HG02840 (cell line): ENCODE data around the gene SPACA7.
"Not testable (repeated sequence)": the region's sequence is repeated elsewhere in the genome, so short reads cannot be mapped to it uniquely, and the experiment has no call there.

Experiments
- ATAC-seq: cut with Tn5 transposase; IDR thresholded peaks from one replicate; pipeline ENCODE4 v1.9.1; 2021; ENCODE audit warnings: mild to moderate bottlenecking, moderate library complexity, moderate number of reproducible peaks; ENCODE audit not compliant: unreplicated experiment, low FRiP score

Gene SPACA7

DNA sequence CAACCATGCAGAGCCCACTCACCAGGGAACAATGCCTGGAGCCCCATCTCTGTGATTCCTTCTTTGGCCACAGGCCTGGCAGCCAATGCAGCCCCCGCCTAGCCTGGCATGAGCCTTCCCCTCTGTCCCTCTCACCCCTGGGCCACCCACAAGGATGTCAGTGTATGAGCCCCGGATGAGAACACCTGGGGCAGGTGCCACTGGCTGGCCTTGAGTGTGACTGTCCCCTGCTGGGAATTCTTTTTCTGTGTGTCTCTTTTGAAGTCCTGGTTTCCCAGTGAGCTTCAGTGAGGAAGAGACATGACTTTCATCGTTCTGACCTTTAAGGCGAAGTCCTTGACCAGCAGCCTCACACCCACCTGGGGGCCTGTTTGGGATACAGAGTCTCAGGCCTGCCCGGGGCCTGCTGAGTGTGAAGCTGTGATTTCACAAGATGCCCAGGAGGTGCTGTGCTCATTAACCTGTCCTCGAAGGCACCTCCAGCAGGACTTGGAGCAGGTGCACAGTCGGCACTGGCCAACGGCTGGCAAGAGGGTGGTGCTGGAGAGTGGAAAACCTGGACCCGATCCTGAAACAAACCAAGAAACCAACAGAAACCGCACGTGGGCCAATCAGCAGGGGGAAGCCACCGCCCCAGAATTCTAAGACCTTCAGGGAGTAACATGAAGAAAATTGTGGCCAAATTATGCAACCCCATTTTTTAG is 27.4 kb upstream of the SPACA7 start:
- no peak for ATAC-seq

DNA sequence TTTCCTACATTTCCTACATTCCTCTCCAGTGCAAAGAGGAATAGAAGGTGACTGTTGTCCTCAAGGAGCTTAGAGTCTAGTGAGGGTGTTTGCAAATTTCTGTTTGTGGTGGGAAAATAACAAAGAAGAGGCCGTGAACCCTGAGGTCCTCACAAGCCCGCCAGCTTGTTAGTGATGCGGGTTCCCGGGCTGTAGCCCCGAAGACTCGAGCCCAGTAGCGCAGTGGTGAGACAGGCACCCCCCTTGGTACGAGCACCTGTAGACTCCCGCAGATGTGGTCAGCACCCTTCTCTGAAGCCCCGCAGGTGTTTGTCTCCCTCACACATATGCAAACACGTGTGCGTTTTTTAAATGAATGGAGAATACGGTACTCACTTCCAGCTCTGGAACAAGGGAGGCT is 26.5 kb upstream of the SPACA7 start:
- no peak for ATAC-seq

DNA sequence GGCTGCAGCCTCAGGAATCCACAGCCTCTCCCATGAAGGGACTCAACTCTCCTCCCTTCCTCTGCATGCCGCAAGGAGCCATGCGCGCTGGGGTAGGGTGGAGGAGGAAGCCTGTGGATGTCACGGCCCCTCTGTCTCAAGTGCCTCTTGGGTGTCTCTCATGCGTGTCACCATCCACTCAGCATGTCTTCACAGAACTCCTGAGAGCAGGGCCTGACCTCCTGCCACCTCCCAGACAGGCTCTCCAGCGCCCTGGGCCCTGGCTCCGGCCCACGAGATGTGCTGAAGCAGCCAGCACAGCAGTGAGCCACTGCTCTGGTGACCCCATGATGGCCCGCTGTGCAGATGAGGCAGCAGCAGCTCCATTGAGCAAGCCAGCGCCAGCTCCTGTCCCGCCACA is 25.9 kb upstream of the SPACA7 start:
- ATAC-seq = no peak

DNA sequence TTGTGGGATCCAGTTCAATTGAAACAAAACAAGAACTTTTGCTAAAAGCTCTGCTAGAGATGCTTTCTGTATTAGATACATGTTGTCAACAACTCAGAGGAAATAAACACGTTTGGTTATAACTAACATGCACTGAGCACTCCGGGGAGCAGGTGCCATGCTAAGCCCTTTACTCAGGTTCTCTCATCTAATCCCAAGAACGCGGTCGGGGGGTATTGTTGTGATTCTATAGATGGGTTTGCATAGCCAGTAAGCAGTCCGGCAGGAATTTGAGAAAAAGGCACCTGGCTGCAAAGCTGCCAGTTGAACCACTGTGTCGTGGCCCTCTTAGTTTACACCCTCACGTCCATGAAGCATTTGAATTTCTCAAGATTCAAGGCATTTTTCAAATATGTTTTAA is 24.3 kb upstream of the SPACA7 start:
- no peak for ATAC-seq

DNA sequence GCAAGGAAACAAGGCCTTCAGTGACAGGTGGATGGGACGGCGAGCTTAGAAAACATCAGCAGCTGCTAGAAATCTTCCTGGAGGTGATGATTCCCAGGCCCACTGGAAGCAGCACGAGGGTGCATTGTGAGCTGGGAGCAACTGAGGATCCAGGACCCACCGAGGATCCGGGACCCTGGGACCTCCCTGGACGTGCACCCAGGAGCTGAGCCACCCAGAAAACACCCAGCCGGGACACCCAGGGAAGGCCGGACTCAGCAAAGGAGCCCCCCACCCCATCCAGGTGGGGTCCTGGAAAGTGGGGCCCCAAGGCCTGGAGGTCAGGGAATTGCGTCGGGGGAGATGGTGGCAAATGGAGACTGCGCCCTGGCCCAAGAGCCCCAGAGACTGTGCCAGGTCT is 22.3 kb upstream of the SPACA7 start:
- ATAC-seq = no peak

DNA sequence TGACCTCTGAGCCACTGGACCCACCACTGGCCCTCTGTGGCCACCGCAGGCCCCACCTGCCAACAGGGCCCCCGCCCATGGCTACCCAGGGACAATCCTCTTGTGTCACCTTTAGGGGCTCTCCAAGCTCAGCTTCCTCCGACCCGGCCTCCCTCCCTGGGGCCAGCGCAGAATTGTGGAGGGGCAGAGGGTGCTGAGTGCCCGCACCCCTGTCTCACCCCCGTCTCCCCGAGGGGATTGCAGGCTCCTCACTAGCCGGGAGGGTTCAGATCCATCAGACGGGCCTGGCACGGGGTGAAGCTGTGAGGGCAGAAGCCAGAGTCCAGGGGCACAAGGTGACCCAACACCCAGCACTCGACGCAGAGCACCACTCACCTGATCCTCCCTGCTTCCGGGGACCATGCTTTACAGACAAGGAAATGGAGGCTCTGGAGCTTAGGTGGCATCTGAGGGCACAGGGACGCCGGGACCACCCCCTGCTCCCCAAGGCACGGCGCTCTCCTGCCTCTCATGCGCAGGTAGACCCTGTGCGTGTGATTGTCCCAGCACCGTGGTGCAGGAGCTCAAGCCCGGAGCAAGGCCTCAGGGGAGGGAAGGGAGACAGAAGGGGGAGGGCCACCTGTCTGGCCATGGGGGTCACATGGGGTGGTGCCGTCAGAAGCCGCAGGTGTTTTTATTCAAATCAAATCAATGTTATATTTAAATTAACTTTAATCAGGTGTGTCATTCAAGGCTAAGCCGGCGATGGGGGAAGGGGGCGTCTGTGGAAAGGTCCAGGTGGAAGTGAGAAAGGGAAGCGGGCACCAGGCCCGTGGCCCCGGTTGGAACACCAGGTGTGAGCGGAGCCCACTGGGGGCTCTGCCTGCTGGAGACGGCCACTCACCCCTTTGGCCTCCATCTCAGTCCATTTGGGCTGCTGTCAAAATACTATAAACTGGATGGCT is 21.6 kb upstream of the SPACA7 start:
- no peak for ATAC-seq

DNA sequence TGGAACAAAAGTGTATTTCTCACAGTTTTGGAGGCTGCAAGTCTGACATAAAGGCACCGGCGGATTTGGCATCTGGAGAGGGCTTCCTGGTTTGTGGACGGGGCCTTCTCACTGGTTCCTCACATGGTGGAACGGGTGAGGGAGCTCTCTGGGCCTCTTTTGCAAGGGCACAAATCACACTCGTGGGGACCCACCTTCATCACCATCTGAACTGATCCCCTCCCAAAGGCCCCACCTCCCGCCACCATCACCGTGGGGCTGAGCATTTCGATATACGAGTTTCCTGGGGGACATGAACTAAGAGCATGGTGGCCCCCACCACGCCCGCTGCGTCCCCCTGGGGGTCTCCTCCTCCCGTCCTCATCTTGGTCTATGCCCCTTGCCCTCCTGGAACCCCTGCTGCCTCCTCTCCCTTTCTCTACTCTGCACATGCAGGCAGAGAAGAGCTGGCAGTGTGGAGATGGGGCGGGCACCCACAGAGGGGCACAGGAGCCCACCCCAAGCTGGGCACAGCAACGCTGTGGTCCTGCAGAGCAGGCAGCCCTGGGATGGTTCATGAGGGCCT is 20.8 kb upstream of the SPACA7 start:
- no peak for ATAC-seq

DNA sequence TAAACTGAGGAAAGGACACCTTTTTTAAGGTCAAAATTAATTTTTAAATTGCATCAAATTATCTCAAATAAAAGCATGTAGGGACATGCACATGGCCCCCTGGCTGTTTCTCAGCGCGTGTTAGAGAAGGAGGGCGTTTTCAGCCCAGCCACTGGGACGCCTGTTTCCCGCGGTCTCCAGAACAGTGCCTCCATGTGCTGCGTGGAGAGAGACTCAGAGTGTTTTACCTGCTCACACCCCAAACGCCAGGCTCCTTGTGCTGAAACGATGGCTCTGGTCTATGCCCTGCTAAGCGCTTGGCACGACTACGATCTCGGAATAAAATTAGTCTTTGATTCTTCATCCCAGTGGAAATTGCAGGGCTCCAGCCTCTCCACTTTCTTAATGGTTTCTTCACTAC is 20.0 kb upstream of the SPACA7 start:
- no peak for ATAC-seq

DNA sequence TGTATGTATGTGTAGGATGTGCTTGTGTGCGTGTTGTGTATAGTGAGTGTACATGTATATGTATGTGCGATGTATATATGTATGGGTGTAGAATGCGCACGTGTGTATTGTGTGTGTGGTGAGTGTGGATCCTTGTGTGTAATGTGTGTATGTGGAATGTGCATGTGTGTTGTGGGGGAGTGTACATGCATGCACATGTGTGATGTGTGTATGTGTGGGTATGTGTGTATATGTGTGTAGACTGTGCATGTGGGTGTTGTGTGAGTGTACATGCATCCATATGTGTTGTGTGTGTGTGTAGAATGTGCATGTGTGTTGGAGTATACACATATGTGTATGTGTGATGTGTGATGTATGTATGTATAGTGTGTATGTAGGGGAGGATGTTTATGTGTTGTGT is 18.0 kb upstream of the SPACA7 start:
- ATAC-seq = no peak

DNA sequence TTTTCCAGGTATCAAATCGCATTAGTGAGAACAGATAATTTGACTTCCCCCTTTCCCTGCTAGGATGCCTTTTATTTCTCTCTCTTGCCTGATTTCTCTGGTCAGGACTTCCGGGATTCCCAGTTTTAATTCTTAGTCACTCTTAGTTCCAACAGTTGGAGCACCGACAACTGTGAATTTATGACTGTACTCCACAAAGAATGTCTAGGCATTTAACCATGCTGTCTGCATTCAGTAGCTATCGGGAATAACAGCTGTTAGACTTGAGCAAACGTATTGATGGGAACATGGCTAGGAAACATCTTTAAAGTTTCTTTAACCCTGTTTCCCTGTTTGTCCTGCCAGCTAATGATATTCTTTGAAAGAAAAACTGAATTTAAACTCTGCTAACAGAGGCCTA is 14.1 kb upstream of the SPACA7 start:
- no peak for ATAC-seq

DNA sequence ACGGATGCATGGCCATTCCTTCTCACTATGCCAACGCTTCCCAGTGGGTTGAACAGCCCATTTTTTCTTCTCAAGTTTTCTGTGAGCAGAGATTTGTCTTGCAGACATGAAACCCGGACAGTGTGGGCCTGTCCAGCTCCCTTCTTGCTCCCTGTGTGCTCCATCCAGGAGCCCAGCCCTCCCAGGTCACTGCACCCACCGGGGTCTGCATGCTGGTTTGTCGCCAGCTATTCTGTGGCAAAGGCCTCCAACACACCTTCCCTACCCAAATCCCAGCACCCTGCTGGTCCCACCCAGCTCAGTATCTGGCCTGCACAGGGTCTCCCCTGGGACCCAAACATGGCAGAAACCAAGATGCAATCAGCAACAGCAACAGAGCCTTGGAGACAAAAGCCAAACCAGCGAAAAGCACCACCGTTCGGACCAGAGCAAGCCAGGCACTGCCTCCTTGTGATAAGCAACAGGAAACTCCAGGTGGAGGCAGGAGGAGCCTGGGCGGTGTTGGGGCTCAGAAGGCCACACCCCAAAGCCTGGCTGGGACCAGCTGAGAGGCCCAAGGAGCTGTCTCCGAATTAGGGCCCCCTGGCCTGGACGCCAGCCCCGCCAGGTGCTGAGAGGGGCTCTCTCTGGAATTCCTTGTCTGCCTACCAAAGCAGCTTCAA is 12.2 kb upstream of the SPACA7 start:
- ATAC-seq = no peak

DNA sequence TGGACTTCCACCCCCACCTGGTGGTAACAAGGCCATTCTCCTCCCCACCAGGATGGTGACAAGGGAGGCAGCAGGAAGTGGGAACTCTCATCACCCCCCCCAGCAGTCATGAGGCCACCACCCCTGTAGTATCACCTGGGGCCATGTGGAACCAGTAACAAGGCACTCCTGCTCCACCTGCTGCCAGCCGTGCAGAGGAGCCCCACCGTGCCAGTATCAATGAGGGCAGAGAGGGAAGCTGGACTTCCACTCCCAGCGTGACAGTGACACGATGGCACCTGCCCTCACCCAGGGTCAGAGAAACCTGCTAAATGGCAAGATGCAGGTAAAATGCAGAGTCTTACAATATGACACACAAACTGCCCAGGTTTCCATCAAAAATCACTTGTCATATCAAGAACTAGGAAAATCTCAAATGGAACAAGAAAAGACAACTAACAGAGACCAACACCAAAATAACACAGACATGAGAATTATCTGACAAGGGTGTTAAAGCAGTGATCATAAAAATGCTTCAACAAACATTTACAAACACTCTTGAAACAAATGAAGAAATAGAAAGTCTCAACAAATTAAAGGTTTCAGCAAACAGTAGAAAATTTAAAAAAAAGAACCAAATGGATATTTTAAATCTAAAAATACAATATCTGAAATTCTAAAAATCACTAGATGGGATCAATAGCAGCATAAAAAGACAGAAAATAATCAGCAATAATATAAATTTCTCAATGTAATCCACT is 9.1 kb upstream of the SPACA7 start:
- no peak for ATAC-seq

DNA sequence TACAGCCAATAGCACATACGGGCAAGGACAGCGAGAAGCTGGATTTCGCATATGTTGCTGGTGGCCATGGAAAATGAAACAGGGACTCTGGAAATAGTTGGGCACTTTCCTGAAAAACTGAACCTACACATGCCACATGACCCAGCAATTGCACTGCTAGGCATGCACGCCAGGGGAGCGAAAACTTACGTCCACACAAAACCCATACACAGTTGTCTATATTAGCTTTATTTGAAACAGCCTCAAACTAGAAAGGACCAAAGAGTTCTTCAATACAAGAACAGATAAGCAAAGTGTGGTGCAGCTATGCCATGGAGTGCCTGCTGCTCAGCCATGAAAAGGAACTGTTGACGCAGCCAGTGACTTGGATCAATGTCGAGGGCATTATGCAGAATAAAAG is 7.3 kb upstream of the SPACA7 start:
- no peak for ATAC-seq

DNA sequence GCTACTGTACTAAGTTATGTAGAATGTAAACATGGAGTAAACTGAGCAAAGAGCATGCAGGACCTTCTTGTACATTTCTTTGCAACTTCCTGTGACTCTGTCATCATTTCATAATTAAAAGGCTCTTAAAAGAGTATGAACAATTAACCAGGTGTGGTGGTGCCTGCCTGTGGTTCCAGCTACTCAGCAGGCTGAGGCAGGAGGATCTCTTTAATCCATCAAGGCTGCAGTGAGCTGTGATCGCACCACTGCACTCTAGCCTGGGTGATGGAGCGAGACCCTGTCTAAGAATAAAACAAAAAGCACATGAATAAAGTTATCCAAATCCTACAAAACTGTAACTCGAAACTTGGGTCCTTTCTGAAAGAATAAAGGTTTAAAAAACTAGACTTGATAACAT is 5.8 kb upstream of the SPACA7 start:
- no peak for ATAC-seq

DNA sequence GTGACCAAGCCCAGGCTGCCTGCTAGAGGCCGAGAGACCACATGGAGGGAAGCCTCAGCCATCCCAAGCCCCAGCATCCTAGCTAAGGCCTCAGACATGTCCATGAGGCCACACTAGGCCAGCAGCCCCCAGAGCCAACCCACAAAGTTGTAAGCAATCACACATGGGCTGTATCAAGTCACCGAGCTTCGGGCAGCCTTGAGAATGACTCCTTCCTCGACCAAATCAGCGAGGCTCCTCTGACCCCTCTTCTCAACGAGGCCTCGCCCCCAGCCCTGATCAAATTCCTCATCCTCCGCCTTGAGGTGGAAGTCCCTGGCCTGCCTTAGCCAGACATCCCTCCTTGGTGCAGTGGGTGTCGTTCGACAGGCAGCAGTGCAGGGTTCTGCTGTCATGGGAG is 1.9 kb upstream of the SPACA7 start:
- no peak for ATAC-seq

DNA sequence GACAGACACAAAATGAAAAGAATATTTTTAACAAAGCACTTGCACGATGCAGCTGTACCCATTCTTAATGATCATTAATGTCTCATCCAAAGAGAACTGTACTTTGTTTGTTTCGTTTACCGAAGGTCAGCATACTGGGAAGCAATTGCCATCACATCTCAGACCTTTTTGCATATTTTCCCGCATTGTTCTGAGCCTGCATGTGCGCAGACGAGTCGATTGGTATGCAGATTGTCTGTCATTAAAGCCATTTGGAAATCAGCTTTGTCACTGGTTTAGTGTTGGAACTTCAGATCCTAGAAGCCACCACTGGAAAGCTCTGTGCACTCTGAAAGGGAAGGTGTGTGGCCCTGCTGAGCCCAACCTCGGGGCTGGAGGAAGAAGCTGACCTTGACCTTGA is 15.6 kb downstream of the SPACA7 start:
- ATAC-seq = no peak

DNA sequence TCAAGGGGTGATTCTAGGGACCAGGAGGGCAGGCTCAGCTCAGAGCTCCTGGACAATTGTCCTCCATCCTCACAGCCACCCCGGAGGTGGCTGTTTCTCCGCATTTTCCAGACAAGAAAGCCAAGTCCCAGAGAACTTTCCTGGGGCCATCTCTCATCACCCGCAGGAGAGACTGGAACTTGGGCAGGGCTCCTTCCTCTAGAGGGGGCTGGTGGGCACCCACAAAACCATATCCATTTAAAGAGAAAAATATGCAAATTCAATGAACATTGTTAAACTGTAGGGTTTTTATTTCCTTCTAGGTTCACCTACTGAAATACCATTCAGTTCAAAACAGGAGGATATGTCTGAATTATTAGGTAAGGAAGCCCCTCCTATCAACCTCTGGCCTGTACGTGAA is 16.6 kb downstream of the SPACA7 start:
- ATAC-seq = no peak

DNA sequence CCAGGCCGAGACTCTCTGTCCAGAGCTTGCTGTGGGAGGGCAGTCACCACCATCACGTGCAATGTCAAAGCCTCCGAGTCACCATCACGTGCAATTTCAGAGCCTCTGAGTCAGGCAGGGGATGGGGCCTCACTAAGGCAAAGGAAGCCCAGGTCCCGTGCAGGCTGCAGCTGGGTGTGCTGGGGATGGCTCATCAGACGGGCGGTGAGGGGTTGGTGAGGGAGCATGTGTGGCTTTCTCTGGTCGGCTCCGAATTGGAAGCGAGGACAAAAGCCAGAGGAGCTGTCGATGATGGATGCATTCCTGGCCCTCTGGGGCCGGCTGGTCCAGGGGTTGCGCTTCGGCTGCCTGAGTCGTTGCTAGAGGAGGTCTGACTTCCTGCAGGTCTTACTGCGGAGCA is 18.9 kb downstream of the SPACA7 start:
- ATAC-seq = not testable (repeated sequence)

DNA sequence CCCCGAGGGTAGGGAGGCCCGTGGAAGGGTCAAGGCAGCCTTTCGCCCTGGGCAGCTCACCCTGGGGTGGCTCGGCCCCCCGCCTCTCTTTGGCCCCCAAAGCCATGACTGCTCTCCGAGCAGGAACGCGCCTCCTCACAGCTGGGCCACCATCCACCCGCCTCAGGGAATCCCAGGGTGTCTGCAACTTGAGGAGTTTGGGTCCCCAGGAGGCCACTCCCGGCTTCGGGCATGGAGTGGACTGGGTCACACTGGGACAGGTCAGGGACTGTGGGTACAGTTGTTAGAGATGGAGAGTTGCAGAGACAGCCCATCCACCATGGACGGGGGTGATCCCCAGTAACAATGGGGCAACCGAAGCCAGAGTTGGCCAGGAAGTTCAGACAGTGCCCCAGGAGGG is 19.8 kb downstream of the SPACA7 start:
- ATAC-seq = not testable (repeated sequence)

DNA sequence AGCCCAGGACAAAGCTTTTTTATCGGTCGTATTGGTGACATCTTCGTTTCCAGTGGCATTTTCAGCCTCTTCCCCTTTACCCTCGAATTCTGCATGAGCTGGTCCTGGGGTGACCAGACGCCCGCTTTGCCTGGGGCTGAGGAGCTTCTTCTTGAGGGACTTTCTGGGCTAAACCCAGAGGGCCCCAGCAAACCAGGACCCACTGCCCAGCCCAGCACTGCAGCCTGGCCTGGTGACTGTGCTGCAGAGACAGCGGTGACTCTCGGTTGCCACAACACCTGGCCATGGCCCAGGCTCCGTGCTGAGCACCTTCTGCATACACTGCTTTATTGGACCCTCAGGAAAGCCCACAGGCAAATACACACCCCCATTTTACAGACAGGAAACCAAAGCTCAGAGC is 21.0 kb downstream of the SPACA7 start:
- ATAC-seq = no peak
